ENCODE results near the gene SLC25A23.

Gene SLC25A23

DNA sequence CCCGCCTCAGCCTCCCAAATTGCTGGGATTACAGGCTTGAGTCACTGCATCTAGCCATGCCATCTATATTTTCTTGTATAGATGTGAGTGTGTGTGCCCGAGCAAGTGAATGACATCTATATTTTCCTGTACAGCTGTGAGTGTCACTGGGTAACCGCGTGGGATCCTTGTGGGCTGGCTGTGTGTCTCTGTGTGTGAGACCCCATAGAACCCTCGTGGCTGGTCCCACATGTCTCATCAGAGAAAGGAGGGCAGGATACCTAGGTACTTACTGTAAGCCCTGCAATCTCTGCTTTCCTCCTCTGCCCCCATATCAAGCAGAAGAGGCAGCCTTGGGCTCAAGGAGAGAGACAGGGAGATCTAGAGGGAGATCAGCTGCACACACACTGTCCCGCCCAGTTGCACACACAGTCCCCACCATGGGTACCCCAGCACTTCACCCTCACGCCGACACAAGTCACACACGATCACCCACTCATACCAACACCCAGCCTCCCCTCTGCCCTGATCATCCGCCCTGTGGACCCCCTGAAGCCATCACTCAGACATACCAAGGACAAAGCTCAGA is 21.3 kb upstream of the SLC25A23 start:
- no peak for DNase-seq

- DNase-seq: no peak
These were observed 20.3 kb upstream of the SLC25A23 start for GRCh38 chr19:6479836-6480398.

DNA sequence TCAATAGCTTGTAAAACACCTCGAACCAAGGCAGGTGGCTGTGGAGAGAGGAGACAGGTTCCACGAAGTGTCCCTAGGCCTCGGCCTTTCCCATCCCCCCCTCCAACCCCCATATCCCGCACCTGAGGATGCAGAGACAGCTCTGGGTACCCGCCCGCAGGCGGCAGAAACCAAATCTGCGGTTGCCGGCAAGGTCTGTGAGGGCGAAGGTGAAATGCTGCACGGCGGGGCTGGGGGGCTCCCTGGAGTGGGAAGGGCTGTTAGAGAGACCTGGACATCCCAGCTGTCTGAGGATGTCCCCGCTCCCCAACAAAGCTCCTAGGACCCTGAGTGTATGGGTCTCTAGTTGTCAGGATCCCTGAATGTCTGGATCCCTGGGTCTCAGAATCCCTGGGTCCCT is 19.2 kb upstream of the SLC25A23 start:
- no peak for DNase-seq

DNA sequence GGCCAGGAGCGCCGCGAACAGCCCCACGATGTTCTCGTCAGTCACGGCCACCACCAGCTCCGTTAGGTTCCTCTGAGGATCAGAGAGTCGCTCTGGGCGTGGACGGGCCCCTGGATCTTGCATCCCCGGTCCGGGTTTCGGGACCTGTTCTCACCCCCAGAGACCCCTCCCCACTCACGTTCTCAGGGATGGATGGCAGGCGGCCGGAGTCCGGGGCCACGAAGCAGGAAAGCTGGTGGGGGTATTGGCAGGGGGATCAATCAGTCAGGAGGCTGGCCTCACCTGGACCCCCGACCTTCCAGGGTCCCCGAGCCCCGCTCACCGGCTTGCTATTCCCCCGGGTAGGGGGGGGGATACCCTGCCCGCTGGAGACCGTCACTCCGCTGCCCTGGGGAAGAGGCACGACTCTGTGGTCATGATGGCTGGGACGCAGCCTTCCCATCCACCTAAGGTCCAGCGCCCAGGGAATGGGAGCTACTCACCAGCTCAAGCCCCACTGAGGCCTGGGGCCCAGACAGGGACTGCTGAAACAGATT is 17.4 kb upstream of the SLC25A23 start:
- no peak for DNase-seq

DNA sequence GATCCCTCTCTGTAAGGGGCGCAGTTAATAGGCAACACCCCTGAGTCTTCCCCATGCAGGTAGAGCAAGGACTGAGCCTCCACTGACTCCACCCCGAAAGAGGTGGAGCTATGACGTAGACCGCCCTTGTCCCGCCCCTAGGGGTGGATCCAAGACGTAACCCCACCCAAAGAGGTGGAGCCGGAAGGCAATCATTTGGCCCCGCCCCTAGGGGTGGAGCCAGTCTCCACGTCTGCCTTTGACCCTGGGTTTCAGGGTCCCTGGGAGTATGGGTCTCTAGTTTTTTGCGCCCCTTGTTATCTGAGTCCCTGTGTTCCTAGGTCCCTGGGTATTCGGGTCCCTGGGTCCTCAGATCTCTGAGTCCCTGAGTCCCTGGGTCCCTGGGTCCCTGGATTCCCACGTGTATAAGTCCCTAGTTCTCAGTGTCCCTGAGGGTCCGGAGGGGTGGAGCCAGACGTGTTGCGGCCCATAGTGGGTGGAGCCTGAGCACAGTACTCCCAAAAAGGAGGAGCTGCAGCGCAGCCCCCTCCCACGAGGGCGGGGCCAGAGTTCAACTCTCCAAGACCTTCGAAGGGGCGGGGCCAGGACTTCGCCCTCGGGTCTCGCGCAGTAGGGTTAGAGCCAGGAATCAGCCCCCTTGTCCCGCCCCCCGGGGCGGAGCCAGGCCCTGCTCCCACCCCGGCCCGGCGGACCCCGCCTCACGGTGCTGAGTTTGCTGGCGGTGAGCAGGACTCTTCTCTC is 16.7 kb upstream of the SLC25A23 start:
- peak; percentile 18 to 30 for DNase-seq

- DNase-seq: no peak
These were observed 15.9 kb upstream of the SLC25A23 start for GRCh38 chr19:6475321-6476108.

GRCh38 chr19:6473647-6474046 is 14.1 kb upstream of the SLC25A23 start:
- DNase-seq: no peak

GRCh38 chr19:6472713-6473112 is 13.1 kb upstream of the SLC25A23 start:
- no peak for DNase-seq

GRCh38 chr19:6471076-6471475 is 11.5 kb upstream of the SLC25A23 start:
- no peak for DNase-seq

- no peak for DNase-seq
These were observed 10.6 kb upstream of the SLC25A23 start for GRCh38 chr19:6470173-6470572.

DNA sequence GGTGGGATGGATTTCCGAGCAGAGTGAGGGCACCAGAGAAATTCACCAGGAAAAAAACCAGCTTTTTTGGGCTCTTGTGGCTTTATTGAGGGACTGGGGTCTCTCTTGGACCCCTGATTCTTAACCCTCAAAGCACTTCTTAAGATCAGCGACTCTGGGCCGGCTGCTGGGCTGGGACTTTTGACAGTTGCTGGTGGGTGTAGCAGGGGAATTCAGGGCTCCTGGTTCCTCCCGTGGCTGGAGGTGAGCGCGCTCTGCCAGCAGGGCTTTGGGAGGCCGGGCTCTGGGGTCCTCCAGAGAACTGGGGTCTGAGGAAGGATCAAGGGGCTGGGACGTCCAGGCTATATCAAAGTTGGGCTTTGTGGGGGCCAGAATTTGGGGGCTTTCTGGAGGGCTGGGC is 7.8 kb upstream of the SLC25A23 start:
- DNase-seq: no peak

DNA sequence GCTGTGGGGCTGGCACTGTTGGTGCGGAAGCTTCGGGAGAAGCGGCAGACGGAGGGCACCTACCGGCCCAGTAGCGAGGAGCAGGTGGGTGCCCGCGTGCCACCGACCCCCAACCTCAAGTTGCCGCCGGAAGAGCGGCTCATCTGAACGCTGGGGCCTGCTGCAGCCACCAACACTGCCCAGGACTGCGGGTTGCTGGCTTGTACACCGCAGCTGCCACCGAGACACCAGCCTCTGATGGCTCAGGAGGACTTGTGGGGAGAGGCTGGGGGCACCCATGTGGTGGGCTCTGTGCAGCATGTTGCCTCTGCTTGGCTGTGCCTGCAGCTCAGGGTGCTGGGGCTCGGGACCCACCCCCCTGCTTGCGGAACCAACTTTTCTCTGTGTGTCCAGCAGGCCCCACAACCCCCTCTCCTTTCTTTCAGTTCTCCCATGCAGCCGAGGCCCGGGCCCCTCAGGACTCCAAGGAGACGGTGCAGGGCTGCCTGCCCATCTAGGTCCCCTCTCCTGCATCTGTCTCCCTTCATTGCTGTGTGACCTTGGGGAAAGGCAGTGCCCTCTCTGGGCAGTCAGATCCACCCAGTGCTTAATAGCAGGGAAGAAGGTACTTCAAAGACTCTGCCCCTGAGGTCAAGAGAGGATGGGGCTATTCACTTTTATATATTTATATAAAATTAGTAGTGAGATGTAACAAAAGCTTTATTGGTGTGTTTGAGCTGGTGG is 7.1 kb upstream of the SLC25A23 start:
- no peak for DNase-seq

DNA sequence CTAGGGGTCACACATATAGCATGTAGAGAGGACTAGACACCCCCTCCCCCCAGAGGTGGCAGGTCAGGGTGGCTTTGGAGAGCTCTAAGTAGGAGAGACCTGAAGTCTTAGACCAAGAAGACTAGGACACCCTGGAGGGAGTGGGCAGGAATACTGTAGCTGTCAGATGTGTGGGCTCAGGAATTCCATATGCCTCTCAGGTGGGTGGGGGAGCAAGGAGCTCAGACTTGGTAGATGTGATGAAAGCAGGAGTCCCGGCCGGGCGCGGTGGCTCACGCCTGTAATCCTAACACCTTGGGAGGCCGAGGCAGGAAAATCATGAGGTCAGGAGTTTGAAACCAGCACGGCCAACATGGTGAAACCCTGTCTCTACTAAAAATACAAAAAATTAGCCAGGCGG is 6.1 kb upstream of the SLC25A23 start:
- no peak for DNase-seq

GRCh38 chr19:6465006-6465405 is 5.4 kb upstream of the SLC25A23 start:
- DNase-seq: no peak

DNA sequence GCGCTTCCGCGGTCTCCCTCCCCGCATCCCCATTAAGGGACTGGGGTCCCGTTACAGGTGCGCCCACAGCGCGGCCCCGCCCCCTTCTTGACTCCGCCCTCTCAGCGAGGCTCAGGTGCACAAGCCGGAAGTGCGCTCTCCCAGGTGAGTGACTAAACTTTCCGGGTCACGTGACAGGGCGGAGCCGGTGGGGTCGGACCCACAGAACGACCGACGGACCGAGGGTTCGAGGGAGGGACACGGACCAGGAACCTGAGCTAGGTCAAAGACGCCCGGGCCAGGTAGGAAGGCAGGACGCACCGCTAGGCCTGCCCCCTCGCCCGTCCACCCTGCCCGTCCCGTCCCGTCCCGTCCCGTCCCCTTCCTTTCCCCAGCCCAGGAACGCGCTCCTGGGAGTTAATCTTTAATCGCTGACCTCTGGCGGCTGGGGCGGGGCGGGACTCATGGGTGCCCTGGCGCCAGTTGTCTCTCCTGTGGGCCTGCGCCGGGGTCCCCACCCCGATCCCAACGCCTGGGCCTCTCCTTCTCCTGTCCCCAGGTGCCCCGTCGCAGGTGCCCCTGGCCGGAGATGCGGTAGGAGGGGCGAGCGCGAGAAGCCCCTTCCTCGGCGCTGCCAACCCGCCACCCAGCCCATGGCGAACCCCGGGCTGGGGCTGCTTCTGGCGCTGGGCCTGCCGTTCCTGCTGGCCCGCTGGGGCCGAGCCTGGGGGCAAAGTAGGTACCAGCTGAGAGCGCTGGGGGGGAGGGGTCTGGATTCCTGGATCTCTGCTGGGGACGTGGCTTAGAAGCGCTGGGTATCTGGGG is 4.7 kb upstream of the SLC25A23 start, which contains the start of gene CRB3:
CRB3 (plus strand) TSS at position 202 of the 804 bp plus-strand sequence; CDS start at position 633, 431 bp downstream.
- DNase-seq: no peak

GRCh38 chr19:6460099-6460884 is 700 bp upstream of the SLC25A23 start:
- DNase-seq: peak; percentile 94 to 97

GRCh38 chr19:6458695-6459261 is 814 bp downstream of the SLC25A23 start:
- no peak for DNase-seq

DNA sequence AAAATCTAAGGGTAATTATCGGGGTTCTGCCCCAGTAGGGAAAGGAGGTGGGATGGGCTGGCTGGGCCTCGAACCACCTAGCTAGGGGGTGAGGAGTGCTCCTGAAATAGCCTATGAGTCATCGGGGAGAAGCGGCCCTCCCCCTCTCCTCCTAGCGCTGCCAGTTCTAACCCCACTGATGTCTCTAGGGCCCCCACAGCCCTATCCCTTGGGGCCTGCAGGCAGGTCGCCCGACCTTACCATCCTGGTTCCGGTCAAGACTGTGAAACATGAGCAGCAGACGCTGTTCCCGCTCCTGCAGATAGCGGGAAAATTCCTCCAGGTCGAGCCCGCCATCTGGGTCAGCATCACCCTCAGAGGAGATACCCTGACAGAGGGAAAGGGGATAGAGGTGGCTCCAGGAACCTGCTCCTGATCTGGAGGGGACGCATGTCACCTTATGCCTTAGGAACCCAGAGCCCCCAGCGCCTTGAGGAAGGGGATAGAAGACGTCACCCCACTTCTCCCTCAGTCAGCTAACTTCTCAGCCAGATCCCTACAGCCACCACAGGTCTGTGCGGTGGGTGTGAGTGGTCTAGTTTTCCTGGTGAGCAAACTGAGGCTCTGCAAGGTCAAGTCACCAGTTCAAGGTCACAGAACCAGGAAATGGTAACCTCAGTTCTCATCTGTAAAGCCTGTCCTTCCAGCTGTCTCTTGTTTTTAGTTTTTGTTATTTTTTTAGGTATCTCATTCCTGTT is 1.5 kb downstream of the SLC25A23 start:
- DNase-seq: no peak

DNA sequence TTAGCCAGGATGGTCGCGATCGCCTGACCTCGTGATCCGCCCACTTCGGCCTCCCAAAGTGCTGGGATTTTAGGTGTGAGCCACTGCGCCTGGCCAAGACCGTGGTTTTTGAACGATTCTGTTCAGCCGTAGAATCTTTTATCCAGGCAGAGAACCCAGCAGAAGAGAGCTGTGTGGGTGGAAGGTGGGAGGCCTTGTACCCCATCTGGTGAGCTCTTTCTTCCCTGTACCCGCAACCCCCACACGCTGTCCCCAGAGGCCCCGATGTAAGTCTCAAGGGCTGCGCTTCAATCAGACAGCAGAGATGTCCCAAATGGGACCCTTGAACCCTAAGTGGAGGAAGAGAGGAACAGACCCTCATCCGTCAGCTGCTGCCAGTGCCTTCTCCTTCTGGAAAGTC is 3.7 kb downstream of the SLC25A23 start:
- DNase-seq: no peak
